ENCODE measurements around the gene HCFC2.
"Not testable (repeated sequence)": the region's sequence is repeated elsewhere in the genome, so short reads cannot be mapped to it uniquely, and the experiment has no call there.

HCFC2 gene

DNA sequence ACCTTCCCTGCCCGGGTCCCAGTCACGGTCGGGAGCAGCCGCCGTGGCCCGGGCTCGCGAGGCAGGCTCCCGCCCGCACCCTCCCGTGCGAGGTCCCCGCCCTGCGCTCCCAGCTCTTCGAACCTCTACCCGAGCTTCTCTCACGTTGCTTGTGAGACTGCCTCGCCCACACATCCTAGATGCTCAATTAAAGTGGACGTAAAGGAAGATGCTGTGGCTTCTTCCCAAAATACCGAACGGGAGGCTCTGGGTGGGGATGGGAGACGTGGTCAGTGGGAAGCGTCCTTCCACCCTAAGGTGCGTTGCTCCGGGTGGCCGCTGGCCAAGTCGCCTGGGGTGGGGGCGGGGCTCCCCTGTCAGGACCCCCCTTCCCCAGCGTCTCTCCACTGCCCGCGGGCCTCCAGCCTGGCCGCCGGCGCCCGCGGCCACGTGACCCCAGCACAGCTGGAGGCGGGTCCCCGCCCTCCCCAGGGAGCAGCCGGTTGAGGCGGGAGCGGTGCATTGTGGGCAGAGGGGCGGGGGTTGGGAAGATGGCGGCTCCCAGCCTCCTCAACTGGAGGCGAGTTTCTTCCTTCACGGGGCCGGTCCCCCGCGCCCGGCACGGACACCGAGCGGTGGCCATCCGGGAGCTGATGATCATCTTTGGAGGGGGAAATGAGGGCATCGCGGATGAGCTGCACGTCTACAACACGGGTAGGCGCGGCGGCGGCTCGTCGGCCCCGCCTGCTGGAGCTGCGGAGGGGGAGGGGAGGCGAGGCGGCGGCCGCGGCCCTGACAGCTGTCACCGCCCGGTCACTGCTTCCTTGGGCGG lies at the start of gene HCFC2:
Gene HCFC2, plus strand, starts transcription at position 501 of the 811 bp plus-strand sequence. Its CDS starts 30 bp downstream, at position 531.
- DNase-seq: peak; percentile 47 to 94 (median 86)

DNA sequence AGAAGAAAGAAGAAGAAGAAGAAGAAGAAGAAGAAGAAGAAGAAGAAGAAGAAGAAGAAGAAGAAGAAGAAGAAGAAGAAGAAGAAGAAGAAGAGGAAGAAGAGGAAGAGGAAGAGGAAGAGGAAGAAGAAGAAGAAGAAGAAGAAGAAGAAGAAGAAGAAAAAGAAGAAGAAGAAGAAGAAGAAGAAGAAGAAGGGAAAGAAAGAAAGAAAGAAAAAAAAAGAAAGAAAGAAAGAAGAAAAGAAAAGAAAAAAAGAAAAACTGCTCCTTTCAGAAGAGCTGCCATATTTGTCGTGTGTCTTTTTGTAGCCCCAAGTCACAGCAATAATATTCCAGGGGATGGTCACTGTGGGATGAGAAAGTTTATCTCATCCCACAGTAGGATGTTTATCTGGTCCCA lies 42.5 kb upstream of the HCFC2 start:
- not testable (repeated sequence) for DNase-seq

DNA sequence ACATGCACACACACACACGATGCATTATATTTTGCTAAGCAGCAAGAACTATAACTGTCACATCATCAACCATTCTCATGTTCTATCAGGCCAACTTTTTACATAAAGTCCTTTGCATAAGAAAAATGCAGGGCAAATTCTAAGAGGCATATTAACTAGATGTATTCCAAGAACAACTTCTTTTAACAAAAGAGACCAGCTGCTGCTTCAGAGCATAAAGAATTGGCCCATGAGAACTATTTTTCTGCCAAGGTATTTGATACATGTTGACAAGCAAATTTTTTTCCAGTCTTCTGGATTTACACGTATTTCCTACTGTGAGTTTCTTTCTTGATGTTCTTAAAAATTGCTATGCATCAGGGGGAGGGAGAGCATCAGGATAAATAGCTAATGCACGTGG lies 41.5 kb upstream of the HCFC2 start:
- DNase-seq: no peak

DNA sequence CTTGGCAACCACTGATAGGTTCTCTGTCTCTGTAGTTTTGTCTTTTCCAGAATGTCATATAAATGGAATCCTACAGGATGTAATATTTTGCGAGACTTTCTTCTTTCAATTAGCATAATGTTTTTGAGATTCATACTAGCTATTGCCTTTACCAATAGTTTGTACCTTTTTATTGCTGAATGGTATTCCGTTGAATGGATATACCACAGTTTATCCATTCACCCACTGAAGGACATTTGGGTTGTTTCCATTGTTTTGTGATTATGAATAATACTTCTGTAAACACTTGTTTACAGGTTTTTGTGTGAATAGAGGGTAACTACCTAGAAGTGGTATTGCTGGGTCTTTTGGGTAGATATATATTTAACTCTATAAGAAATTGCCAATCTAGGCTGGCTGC lies 40.6 kb upstream of the HCFC2 start:
- no peak for DNase-seq

DNA sequence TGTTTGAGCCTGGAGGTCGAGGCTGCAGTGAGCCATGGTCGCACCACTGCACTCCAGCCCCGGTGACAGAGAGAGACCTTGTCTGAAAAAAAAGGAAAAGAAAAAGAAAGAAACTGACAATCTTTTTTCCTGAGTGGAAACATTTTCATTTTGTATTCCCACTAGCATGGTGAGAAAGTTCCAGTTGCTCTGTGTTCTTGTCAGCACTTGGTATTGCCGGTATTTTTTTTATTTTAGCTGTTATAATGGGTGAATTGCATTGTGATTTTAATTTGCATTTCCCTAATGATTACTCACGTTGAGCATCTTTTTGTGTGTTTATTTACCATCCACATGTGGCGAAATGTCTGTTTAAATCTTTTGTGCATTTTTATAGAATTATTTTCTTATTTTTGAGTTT lies 40.0 kb upstream of the HCFC2 start:
- DNase-seq: no peak

DNA sequence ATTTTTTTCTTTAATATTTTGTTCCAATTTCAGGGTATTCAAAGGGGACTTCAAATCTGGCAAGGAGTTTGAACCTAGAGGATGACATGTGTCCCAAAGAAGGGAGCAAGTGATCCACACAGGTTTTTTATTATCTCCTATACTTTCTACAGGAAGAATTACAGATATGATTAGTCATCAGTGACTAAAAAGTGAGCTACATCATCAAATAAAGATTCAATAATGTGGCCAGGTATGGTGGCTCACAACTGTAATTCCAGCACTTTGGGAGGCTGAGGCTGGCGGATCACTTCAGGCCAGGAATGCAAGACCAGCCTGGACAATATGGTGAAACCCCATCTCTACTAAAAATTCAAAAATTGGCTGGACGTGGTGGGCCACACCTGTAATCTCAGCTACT lies 38.6 kb upstream of the HCFC2 start:
- no peak for DNase-seq

DNA sequence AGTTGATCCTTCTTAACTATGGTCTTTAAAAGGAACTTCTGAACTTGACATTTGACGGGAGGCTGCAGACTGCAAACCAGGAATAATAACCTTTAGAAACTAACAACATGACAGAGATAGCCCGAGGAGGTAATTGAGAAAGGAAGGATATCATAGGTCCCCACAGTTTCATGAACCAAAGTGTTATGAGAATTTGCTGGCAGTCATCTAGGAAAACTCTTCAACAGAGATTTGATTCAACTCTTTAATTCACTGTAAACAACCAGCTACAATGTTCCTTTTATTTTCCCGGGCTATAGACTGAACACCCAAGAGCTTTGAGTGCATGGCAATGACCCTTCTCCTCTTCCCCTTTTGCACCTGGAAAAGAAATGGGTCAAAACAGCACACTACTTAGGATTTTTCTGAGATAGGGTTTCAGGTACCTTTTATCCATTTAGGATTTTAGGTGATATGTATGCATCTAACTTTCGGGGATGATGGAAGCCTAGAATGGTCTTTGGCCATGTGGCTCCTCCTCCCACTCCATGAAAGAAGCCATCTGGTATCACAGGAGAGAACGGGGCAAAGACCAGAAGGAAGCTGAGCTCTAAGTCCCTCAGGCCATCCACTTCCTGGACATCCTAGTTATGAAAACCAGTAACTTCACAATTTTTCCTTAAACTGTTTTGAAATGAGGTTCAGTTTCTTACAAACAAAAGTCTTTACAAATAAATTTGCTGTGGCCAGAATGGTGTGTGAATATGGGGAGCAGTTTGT lies 37.3 kb upstream of the HCFC2 start:
- DNase-seq: no peak

DNA sequence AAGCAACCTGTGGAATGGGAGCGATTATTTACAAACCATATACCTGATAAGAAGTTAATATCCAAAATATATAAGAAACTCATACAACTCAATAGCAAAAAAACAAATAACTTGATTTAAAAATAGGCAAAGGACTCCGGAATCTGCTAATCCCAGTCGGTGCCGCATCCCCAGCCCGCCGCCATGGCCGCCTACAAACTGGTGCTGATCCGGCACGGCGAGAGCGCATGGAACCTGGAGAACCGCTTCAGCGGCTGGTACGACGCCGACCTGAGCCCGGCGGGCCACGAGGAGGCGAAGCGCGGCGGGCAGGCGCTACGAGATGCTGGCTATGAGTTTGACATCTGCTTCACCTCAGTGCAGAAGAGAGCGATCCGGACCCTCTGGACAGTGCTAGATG lies 33.7 kb upstream of the HCFC2 start:
- not testable (repeated sequence) for DNase-seq

DNA sequence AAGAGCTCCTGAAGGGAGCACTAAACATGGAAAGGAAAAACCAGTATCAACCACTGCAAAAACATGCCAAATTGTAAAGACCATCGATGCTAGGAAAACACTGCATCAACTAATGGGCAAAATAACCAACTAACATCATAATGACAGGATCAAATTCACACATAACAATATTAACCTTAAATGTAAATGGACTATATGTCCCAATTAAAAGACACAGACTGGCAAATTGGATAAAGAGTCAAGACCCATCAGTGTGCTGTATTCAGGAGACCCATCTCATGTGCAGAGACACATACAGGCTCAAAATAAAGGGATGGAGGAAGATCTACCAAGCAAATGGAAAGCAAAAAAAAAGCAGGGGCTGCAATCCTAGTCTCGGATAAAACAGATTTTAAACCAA lies 28.2 kb upstream of the HCFC2 start:
- not testable (repeated sequence) for DNase-seq

DNA sequence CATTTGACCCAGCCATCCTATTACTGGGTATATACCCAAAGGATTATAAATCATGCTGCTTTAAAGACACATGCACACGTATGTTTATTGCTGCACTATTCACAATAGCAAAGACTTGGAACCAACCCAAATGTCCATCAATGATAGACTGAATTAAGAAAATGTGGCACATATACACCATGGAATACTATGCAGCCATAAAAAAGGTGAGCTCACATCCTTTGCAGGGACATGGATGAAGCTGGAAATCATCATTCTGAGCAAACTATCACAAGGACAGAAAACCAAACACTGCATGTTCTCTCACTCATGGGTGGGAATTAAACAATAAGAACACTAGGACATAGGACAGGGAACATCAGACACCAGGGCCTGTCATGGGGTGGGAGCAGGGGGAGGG lies 24.6 kb upstream of the HCFC2 start:
- not testable (repeated sequence) for DNase-seq

DNA sequence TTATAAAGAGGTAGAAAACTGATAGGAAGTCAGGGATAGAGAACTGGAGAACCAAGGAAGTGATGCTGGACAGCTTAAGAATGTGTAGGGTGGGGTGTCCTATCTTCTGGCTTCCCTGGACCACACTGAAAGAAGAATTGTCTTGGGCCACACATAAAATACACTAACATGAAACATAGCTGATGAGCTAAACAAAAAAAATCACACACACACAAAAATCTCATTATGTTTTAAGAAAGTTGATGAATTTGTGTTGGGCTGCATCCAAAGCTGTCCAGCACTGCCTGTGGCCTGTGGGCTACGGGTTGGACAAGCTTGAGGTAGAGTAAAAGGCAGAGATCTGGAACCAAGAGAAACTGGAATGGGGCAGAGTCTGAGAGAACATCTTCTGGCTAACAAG lies 21.8 kb upstream of the HCFC2 start:
- no peak for DNase-seq

DNA sequence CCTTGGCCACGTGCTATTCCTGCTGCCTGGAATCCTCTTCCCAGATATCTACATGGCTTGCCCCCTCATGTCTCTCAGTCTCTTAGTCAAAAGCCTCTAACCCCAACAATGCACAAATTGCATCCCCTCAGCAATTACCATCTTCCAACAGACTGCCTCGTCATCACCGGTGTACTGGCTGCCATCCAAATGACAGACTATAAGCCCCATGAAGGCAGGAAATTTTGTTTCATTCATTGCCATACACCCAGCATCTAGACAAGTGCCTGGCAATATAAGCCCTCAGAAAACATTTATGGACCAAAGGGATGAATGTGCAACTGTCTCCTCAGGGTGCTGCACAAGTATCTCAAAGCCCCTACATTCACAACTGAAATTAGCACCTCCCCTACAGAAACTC lies 20.2 kb upstream of the HCFC2 start:
- DNase-seq: no peak

DNA sequence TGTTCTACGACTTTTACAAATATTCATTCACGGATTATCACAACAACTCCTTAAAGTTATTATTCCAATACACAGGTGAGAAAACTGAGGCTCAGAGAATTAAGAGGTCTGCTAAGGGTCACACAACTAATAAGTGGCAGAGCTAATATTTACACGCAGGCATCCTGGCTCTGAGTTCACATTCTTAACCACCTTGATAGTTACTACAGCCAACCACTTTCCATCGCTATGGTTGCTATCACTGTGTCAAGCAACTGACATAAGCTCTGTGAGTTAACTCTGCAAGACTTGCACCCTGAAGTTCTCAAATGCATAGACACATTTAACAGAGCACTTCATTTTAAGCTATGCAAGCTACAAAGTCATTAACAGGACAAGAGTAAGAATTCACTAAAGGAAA lies 18.0 kb upstream of the HCFC2 start:
- DNase-seq: no peak

DNA sequence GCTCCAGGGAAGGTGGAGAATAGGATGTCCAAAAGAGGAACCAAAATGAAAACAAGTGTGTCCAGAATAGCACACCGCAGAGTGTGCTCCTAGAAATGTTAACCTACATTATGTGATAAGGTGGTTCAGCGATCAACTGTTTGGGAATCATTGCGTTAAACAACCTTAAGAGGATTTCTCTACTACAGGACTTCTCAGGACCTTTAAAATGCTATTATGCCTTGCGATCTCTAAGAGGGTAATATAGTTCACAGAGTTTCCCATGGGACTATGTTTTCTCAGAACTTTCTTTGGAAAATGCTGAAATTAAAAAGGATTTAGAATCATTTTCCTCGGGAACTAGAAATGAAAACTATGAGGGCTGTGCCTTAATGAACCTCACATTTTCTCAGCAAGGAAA lies 16.2 kb upstream of the HCFC2 start:
- no peak for DNase-seq

DNA sequence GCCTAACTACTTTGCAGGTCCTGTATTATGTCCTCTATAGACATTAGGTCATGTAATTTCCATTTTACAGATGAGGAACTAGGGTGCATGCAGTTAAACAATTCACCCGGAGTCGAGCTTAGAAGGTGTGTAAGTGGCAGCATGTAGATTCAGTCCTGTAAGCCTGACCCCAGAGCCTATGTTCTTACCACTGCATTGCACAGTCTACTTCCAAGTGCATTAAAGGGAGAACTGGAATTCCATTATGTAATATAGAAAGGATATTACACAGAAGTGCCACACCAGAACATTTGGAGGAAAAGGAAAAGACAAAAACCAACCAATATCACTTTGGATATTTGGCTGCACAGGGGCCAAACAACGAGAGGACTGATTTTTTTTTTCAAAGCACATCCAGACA lies 15.5 kb upstream of the HCFC2 start:
- DNase-seq: no peak

DNA sequence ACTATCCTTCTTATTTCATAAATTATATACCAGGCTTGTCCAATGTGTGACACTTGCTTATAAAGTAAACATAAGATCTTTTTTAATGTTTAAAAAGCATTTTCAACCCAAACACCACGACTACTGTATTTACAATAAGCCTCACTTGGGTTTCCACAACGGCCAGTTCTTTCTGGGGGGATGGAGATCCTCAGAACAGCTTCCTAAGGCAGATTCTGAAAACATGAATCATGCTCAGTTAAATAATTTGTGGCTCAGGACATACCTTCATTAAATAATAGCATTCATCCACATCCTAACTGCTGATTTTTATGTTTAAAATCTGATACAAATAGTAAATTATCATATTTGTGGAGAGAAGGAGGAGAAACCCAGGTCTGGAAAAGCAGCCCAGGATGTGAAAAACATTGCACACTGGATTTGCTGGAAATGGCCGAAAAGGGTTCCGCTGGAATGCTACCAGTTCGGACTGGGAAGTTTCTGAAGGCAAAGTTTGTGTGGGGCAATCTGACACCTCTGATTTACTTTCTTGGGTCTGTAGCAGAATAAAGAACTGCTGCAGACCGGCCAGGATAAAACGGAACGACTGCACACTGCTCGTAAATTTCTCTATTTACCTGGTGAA lies 14.9 kb upstream of the HCFC2 start:
- DNase-seq: no peak

DNA sequence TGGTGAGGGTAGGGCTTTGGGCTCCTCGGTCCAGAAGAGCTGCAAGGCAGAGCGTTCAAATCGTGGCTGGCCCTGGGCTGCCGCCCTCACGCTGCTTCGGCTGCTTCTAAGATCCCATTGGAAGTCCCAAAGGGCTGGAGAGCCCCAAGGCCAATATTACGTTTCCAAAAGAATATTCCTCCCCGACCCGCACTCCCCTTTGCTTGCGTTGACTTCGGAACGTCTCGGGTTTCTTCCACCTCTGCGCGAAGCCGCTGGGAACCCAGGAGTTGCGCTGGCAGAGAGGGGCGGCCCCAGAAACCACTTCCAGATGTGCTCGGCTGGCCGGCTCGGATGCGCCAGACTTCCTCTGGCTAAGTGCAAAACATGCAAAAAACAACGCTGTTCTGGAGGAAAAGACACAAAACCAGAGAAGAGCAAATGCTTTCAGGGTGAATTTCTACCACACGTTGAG lies 14.4 kb upstream of the HCFC2 start, which contains the start of gene GLT8D2:
Gene GLT8D2, minus strand, starts transcription at position 285 of the 454 bp plus-strand sequence. CDS start 30,539 bp downstream, outside the sequence.
- DNase-seq: peak in 1 of 56 donors; percentile 2

DNA sequence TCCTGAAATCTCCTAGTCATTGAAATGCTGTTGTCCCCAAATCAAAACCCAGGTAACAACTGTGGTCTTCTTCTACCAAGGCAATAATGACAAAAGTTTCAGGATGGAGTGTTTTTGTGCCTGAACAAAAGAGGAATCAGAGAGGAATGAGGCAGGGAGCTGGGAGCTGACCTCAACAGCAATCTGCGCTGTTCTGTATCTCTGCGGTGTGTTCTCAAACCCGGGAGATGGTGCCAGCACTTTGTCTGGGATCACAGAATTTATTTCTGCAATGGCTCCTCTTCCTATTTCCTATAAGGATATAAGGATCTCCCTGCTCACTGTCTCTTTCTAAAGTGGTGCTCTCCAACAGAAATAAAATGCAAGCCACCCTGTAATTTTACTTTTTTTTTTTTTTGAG lies 13.9 kb upstream of the HCFC2 start:
- DNase-seq: no peak

DNA sequence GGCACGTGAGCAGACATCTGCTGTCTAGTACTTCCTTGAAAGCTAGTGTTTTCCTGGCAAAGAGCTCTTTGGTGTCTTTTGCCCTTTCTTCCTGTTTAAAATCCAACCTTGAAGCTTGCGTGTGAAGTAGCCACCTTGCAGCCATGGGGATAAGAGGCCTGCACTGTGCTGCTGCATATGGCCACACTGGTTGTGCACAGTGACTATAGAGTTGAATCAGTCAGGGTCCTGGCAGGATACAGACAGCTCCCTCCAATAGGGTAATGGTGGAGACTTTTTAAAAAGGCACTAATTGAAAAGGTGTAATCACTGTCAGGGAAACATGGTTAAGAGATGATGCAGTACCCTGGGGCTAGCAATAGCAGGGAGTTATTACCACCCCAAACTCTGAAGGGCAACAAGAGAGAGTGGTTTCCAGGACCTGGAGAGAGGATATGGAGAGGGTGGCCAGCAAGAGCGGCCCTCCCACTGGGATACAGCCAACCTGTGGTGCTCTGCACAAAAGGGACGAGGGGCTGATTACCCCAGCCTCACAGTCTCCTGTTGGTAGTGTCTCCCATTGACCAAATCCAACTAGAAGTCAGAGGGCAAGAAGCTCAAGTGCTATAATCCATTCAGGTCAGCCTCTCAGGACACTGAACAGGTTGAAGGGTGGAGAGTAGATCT lies 9.5 kb upstream of the HCFC2 start:
- DNase-seq: no peak

DNA sequence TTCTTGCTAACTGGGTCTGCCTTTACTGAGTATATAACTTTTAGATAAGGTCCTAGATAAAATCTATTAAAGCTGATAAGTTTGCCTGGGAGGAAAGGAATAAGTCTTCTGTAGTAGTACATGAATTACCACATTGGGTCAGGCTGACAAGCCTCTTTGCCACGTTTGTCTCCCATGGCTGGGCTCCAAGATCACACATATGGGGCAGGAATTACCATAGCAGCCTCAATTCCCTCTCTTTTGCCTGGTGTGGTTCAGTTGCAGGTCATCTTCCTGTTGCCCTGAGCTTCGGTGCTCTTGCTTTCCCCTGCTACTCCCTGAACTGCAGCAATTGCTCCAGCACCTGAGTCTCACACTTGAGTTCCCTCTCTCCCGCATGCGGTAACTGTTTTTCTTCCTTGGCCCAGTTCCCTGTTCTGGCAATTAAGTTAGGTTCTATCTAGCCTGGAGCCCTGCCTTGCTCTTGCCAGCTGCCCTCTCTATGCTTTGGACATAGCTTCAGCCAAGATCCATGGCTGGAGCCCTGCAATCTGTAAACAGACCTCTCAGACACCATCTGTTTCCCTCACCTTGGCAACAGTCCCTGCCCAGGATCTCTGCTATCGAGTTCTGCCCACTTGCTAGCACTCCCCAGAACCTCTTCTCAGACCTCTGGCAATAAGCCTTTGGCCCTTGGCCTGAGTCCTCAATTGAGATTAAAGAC lies 8.5 kb upstream of the HCFC2 start:
- DNase-seq: peak in 1 of 56 donors; percentile 24

DNA sequence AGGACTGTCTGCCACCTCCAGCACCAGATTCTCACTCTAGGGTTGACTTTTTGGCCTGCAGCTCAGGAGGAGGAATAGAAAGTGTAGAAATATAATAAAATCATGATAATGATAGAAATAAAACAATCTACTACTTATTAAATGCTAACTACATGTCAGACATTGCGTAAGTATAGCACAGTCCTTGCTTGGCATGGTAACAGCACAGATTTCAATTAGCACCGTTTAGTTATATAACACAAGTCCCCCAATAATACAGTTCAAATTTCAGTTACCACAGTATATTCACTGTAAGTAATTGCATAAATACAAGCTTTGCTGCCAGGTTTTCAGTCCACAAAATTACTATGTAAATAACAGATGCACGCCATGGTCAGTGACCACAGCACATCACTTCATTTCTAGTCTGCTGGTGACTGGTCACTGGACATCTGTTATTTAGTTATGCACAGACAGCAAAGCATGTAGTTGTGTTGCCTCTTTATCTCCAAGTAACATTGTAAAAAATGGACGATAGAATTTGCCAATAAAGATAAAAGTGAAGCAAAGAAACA lies 7.8 kb upstream of the HCFC2 start:
- no peak for DNase-seq

Measured in amygdala (tissue), 56 donors.